GM21526 (cell line): Measurements from ENCODE around the gene TVP23C.
"Not testable (repeated sequence)": the region's sequence is repeated elsewhere in the genome, so short reads cannot be mapped to it uniquely, and the experiment has no call there.

Source experiments
- ATAC-seq: cut with Tn5 transposase; IDR thresholded peaks from one replicate; pipeline ENCODE4 v1.9.1; 2021; ENCODE audit warnings: moderate library complexity; ENCODE audit not compliant: unreplicated experiment, low FRiP score

Gene TVP23C

DNA sequence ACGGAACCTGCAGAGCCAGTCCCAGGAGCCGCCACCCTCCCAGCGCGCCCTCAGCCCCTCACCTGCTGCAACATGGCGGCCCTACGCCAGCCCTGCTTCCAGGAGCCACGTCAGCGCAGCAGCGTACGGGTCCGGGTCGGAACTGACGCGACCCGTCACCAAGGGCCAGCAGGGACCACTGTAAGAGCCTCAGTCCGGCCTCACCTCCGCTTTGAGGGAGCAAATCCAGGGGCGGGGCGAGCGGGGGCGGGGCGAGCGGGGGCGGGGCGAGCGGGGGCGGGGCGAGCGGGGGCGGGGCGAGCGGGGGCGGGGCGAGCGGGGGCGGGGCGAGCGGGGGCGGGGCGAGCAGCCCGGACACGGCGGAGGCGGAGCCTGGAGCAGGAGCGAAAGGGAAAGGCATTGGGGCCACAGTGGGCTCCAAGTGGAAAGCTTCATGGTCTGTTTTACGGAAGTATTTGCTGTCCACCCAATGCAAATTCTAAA, at the start of gene TVP23C:
TSS of gene TVP23C (minus strand) at position 109 of the 483 bp plus-strand sequence. CDS start at position 74, 35 bp downstream.
- ATAC-seq = peak; percentile 65

GRCh38 chr17:15592960-15593359, 29.7 kb upstream of the TVP23C start:
- not testable (repeated sequence) for ATAC-seq

GRCh38 chr17:15591986-15592385, 28.7 kb upstream of the TVP23C start:
- not testable (repeated sequence) for ATAC-seq

DNA sequence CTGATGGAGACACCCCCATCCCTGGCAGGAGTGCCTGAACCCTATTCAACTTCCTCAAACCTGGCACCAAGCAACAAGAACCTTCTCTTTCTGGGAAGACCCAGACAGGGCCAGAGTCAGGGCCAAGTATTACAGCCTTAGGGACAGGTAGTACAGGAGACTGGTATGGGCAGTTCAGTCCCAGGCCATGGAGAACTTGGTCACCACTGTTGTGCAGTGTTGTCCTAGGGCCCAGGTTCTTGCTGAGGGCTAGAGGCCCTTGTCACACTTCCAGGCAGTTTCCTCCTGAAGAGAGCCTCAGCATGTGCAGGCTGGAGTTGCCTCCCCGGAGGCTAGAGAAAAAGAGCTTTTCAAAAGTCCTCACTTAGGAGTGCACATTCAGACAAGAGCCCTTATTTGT, 27.6 kb upstream of the TVP23C start:
- not testable (repeated sequence) for ATAC-seq

DNA sequence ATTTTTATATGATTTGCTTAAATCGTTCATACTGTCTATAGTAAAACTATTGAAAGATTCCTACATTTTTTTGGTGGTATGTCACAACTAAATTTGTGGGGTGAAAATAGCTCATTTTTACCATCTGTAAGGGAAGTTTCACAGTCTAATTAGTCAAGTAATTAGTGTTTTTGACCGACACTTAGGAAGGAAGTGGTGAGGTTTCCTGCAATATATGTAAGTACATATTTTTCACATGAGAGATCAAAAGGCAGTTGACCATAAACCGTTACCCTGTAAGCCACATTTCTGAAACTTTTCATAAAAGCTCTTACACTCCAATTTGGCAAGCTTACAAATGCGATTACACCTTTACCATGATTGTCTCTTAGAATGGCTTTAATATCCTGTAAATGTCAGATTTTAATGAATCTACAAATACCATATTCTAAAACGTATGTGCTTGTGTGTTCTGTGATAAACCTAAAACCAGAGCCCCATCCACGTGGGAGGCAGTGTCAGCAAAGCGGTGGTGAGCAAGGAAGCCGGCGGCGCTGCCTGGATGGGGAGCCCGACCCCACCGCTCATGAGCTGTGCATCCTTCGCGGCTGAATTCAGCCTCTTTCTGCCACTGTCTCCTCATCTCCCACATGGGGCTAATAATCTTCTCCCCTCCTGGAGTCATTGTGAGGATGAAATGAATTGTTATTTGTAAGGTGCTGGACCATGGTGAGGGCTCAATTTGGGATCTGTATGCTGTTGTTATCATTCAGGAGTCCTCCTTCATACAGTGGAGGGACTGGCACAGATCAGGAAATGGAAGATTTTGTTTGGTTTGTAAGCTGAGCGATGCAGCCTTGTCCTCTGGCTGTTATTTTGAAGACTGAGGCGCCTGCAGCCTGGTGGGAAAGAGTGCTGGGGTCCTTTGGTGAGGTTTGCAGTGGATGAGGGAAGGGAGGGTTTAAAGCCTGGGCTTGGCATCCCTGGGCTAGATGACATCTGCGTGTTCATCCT, 26.6 kb upstream of the TVP23C start:
- not testable (repeated sequence) for ATAC-seq

DNA sequence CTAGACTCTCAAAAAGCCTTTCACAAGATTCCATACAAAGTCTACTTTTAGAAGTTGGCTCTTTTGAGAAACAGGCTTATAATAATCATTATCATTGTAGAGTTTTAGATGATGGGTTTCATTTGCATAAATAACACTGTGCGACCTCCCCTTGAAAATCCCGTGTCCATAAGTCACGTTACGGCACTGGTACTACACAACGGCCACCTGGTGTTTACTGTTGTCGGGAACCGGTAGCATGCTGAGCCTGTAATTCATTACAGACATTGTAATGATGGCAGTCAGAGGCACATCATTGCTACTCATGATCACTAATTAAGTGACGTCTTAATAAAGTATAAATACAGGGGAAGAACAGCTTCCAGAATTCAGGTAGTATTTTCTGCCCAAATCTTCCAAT, 24.7 kb upstream of the TVP23C start:
- not testable (repeated sequence) for ATAC-seq

GRCh38 chr17:15583313-15583712, 20.0 kb upstream of the TVP23C start:
- not testable (repeated sequence) for ATAC-seq

- not testable (repeated sequence) for ATAC-seq
Observed at GRCh38 chr17:15581462-15581861, 18.2 kb upstream of the TVP23C start.

DNA sequence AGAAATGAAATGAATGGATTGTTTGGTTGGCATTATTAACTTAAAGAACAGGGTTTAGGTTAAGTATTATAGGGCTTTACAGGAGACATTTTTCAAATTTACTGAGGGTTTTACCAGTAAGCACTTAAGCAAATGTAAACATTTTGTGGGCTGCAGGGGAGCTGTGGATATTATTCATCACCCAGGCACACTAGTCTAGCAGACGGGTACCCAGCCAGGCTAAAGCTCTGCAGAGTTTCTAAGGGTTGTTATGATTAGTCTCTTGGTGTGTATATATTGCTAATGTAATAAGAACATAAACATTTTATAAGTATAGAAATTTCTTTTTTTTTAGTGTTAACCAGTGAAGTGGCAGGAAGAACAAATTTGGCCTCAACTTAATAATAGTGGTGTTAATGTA, 13.6 kb upstream of the TVP23C start:
- ATAC-seq = not testable (repeated sequence)

- ATAC-seq = not testable (repeated sequence)
Observed at GRCh38 chr17:15574660-15575059, 11.4 kb upstream of the TVP23C start.

DNA sequence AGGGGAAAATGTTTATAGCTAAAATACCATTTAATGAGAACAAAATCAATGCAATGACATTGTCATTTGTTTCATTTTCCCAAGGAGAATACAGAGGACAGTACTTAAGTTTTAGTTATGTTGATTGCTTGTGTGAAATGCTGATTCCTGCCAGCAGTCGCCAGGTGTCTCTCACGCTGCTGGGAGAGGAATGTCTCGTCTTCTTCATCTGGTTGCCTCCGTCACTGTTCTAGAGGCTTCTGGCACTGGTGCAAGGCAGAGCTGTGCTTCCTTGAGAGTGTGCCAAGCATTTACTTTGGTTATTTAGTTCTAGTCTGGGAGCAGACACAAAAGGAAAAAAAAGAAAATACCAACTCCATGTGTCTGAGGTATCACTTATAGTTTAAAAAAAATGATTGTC, 10.6 kb upstream of the TVP23C start:
- not testable (repeated sequence) for ATAC-seq

DNA sequence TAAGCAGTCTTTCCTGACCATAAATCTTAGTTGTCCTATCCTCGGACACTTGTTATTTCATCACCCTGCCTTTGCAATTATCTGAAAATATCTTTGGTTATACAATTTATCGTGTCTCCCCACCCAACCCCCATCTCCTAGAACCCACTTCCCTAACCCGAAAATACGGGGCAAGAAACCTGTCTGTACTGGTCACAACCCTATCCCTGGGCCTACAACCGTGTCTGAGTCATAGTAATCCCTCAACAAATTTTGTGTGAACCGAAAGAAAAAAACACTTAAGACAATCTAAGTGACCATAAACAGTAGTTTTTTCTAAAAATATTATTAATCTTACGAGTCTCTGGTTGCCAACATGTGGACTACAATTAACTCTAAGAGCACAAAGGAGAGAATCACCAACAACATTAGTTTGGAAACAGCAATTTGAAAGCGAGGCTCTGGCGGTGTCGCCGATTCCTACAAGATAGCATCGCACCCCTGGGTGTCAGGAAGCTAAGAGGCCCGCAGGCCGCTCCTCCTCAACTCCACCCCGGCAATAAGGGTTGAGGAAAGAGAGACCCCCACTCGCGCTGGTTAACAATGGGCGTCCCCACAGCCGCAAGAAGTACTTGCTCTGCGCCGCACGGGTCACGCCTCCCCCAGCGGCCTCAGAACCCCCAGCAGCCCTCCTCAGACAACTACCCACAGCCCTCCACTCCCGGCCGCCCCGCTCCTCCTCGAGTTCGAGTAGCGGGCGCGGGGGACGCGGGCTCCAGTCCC, 489 bp downstream of the TVP23C start:
- peak; percentile 39 for ATAC-seq

DNA sequence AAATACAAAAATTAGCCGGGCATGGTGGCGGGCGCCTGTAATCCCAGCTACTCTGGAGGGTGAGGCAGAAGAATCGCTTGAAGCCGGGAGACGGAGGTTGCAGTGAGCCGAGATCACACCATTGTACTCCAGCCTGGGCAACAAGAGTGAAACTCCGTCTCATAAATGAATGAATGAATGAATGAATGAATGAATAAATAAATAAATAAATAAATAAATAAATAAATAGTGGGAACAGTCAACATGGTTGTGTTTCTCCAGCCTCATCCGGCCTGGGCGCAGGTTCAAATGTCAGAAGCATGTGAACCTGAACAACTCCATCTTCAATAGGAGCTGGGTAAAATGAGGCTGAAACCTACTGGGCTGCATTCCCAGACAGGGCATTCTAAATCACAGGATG, 1.8 kb downstream of the TVP23C start:
- not testable (repeated sequence) for ATAC-seq

GRCh38 chr17:15558403-15559105, 4.7 kb downstream of the TVP23C start:
- not testable (repeated sequence) for ATAC-seq

- not testable (repeated sequence) for ATAC-seq
Observed at GRCh38 chr17:15557334-15557832, 5.9 kb downstream of the TVP23C start.

- ATAC-seq = not testable (repeated sequence)
Observed at GRCh38 chr17:15552932-15553331, 10.4 kb downstream of the TVP23C start.

- ATAC-seq = not testable (repeated sequence)
Observed at GRCh38 chr17:15549552-15549951, 13.7 kb downstream of the TVP23C start.

DNA sequence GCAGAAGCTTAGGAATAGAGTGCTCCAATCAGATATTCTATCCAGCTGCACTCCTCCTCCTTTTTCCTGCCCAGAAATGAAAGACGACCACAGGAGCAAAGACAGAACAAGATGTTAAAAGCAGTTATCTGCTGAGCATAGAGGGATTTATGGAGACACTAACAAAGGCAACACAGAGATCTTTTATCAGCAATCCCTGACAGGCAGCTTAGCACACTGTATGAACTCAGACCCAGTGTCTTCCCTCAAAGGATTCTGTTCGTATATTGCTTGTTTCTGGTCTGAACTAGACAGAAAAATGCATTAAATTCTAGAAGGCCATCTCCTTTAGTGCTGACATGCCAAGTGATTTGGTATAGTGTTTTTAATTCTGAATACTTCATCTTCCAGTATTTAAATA, 16.7 kb downstream of the TVP23C start:
- not testable (repeated sequence) for ATAC-seq

- ATAC-seq = not testable (repeated sequence)
Observed at GRCh38 chr17:15540371-15541219, 22.7 kb downstream of the TVP23C start.
